Measurements from ENCODE around the gene ANKRD39.
"Not testable (repeated sequence)": the region's sequence is repeated elsewhere in the genome, so short reads cannot be mapped to it uniquely, and the experiment has no call there.

DNA sequence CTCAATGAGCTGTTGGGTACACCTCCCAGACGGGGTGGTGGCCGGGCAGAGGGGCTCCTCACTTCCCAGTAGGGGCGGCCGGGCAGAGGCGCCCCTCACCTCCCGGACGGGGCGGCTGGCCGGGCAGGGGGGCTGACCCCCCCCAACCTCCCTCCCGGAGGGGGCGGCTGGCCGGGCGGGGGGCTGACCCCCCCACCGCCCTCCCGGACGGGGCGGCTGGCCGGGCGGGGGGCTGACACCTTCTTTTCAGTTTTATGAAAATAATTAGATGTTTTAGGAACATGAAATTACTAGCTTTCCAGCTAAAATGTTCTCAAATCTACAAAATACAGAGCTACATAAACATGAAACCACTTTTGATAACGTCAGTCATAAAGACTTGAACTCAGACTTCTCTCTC lies 51.9 kb downstream of the ANKRD39 start:
- not testable (repeated sequence) for TF ChIP-seq POLR2A (IDR thresholded peaks at IDR 0.05)
- TF ChIP-seq, protein P1, sequence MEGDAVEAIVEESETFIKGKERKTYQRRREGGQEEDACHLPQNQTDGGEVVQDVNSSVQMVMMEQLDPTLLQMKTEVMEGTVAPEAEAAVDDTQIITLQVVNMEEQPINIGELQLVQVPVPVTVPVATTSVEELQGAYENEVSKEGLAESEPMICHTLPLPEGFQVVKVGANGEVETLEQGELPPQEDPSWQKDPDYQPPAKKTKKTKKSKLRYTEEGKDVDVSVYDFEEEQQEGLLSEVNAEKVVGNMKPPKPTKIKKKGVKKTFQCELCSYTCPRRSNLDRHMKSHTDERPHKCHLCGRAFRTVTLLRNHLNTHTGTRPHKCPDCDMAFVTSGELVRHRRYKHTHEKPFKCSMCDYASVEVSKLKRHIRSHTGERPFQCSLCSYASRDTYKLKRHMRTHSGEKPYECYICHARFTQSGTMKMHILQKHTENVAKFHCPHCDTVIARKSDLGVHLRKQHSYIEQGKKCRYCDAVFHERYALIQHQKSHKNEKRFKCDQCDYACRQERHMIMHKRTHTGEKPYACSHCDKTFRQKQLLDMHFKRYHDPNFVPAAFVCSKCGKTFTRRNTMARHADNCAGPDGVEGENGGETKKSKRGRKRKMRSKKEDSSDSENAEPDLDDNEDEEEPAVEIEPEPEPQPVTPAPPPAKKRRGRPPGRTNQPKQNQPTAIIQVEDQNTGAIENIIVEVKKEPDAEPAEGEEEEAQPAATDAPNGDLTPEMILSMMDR (IDR thresholded peaks at IDR 0.05) = not testable (repeated sequence)

Data from testis (tissue), 2 donors.